Measurements from ENCODE around the gene DSG3. TPM values are rescaled to one million over a fixed set of nuclear protein-coding genes. Genes with fewer than 3 reads are reported as not detected.

Gene DSG3
- total and polyA plus RNA-seq, 2 of the 13 experiments (the other 11 are each of a cell fraction or from before 2014, with no cell fraction given) = not detected

- TF ChIP-seq ZNF280D (CRISPR knock-in tag; IDR thresholded peaks at IDR 0.05) = no peak
- no peak for TF ChIP-seq ZNF766 (CRISPR knock-in tag; IDR thresholded peaks at IDR 0.05; ENCODE audit: borderline replicate concordance)
- TF ChIP-seq ZNF431 (CRISPR knock-in tag; IDR thresholded peaks at IDR 0.05; ENCODE audit: borderline replicate concordance, low read depth) = no peak
- no peak for TF ChIP-seq MTA3 (CRISPR knock-in tag; IDR thresholded peaks at IDR 0.05)
- TF ChIP-seq ZNF550 (CRISPR knock-in tag; IDR thresholded peaks at IDR 0.05; ENCODE audit: borderline replicate concordance) = no peak
- TF ChIP-seq GTF3A (CRISPR knock-in tag; conservative IDR thresholded peaks at IDR 0.05) = no peak
- TF ChIP-seq ATF2 (CRISPR knock-in tag; IDR thresholded peaks at IDR 0.05) = no peak
- no peak for TF ChIP-seq CENPX (CRISPR knock-in tag; IDR thresholded peaks at IDR 0.05)
- no peak for TF ChIP-seq ZNF34 (CRISPR knock-in tag; IDR thresholded peaks at IDR 0.05; ENCODE audit: borderline replicate concordance)
- no peak for TF ChIP-seq SNAI1 (CRISPR knock-in tag; IDR thresholded peaks at IDR 0.05; ENCODE audit: borderline replicate concordance)
- no peak for TF ChIP-seq KMT2A (CRISPR knock-in tag; IDR thresholded peaks at IDR 0.05)
- TF ChIP-seq ZNF891 (CRISPR knock-in tag; IDR thresholded peaks at IDR 0.05) = no peak
- TF ChIP-seq ZBTB44 (CRISPR knock-in tag; IDR thresholded peaks at IDR 0.05) = no peak
- TF ChIP-seq ZSCAN31 (CRISPR knock-in tag; IDR thresholded peaks at IDR 0.05; ENCODE audit: low read depth) = no peak
- no peak for TF ChIP-seq ZBTB26 (CRISPR knock-in tag; IDR thresholded peaks at IDR 0.05; ENCODE audit: borderline replicate concordance)
- TF ChIP-seq ZNF770 (CRISPR knock-in tag; IDR thresholded peaks at IDR 0.05) = no peak
- TF ChIP-seq NR1H2 (CRISPR knock-in tag; IDR thresholded peaks at IDR 0.05; ENCODE audit: borderline replicate concordance, low read depth) = no peak
- peak; percentile 18 to 34; a peak in 1 of 4 replicates for TF ChIP-seq EP300 (IDR thresholded peaks at IDR 0.05; ENCODE audit: low read depth in 2 of 2, low read length in 2 of 2)
- no peak for TF ChIP-seq EP300 (CRISPR knock-in tag; IDR thresholded peaks at IDR 0.05; ENCODE audit: borderline replicate concordance)
Measured at GRCh38 chr18:31401156-31402025, 46.1 kb upstream of the DSG3 start (continued).
